ENCODE results near the gene PTPRF. TPM values are rescaled to one million over a fixed set of nuclear protein-coding genes. Genes with fewer than 3 reads are reported as not detected.

PTPRF gene
- total RNA-seq, 6 experiments from 2014 or later = 97.1 to 252 (median 160) TPM

DNA sequence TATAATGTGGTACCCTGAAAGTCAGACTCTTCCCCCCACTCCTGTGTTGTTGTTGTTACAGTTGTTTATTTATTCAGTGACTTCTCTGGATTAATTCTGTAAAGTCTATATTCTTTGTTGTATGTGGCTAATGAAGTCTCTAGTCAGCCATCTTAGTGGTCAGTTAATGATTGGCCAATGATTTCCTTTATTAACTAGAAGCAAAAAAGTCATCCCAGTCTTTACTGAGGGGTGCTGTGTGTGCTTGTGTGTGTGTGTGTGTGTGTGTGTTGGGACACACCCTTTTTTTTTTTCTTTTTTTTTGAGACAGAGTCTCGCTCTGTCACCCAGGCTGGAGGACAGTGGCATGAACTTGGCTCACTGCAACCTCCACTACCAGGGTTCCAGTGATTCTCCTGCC is 39.6 kb upstream of the PTPRF start:
- intact Hi-C loops (cut with DNase I) = no loop called here
- WGBS (ENCODE audit: insufficient coverage, low coverage, low lambda C conversion rate, missing lambda C conversion rate) = no CpG with 5 or more reads among the region's 1 CpG
- TF ChIP-seq, protein P1, sequence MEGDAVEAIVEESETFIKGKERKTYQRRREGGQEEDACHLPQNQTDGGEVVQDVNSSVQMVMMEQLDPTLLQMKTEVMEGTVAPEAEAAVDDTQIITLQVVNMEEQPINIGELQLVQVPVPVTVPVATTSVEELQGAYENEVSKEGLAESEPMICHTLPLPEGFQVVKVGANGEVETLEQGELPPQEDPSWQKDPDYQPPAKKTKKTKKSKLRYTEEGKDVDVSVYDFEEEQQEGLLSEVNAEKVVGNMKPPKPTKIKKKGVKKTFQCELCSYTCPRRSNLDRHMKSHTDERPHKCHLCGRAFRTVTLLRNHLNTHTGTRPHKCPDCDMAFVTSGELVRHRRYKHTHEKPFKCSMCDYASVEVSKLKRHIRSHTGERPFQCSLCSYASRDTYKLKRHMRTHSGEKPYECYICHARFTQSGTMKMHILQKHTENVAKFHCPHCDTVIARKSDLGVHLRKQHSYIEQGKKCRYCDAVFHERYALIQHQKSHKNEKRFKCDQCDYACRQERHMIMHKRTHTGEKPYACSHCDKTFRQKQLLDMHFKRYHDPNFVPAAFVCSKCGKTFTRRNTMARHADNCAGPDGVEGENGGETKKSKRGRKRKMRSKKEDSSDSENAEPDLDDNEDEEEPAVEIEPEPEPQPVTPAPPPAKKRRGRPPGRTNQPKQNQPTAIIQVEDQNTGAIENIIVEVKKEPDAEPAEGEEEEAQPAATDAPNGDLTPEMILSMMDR (IDR thresholded peaks at IDR 0.05) = no peak
- no peak for TF ChIP-seq POLR2A (IDR thresholded peaks at IDR 0.05)
- DNase-seq = no peak
- Histone ChIP-seq H3K4me1 (peaks cover 0 to 14% (median 0%) of the 10 kb centered on the region in 4 donors), H3K4me3 (no peak overlapping the region), H3K27me3 (no peaks in the 10 kb centered on the region), H3K36me3 (no peaks in the 10 kb centered on the region), H3K27ac (no peak overlapping the region), H3K9me3 (no peaks in the 10 kb centered on the region)
- ATAC-seq = no peak

DNA sequence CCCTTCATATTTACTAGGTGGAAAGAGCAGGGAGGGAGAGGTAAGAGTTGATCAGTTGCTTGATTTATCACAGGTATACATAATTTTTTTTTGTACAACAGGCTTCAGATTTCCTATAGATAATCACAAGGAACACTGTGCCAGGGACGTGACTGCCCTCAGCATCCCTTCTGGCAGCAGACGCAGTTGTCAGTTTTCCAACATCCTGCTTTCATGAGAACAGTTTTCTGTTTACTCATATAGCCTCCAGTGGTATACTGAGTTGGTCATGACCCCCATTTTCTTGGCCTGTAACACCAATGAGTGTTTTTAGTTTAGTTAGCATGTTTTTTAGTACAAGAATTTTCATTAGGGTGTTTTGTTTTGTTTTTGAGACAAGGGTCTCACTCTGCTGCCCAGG is 37.9 kb upstream of the PTPRF start:
- intact Hi-C loops (cut with DNase I) = no loop called here
- WGBS (ENCODE audit: insufficient coverage, low coverage, low lambda C conversion rate, missing lambda C conversion rate) = 69% methylated on average over 2 of the region's 2 CpGs

DNA sequence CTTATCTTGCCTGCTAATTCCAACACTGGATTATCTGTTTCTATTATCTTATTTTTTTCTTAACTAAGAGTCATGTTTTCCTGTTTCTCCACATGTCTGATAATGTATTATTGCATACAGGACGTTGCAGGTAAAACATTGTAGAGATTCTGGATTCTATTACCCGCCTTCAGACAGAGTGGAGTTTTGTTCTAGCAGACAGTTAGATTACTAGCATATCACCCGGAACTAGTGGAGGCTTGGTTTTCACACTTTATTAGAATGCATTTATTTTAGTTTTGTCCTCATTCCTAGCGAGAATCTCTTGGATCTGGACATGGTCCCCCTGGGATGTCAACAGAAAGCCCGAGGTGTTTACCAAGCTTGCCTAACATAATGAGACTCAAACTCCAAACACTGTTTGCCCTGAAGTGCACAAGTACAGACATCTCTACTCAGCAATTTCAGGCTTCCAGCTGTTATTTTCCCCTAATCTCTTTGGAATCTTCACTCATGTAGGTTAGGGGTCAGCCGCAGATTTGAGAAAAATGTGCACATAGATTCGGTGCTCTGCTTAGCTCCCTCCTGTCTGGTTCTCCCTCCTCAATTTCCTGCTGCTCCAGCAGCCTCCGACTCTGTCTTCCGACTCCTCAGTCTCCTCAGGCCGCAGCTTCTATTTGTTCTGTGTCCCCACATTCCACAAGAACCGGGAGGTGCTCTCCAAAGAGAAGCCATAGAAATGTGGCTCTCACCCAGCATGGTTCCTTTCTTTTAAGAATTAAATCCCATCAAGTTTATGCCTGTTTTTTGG is 36.8 kb upstream of the PTPRF start:
- no peaks in the 10 kb centered on the region for H3K27me3 ChIP-seq
- no peak for TF ChIP-seq POLR2A (IDR thresholded peaks at IDR 0.05)
- TF ChIP-seq, protein P1 (IDR thresholded peaks at IDR 0.05) = no peak
- peaks cover 0 to 14% (median 0%) of the 10 kb centered on the region in 4 donors for H3K4me1 ChIP-seq
- no peak overlapping the region for H3K4me3 ChIP-seq
- no peaks in the 10 kb centered on the region for H3K9me3 ChIP-seq
- no peaks in the 10 kb centered on the region for H3K36me3 ChIP-seq
- H3K27ac ChIP-seq = peak overlapping the region in 1 of 3 donors; percentile 26
- WGBS (ENCODE audit: insufficient coverage, low coverage, low lambda C conversion rate, missing lambda C conversion rate) = 30% methylated on average over 10 of the region's 11 CpGs
- intact Hi-C loops (cut with DNase I) = no loop called here
- ATAC-seq (peak; percentile 86 to 97 (median 93)), DNase-seq (no peak)

More for the DNA sequence above, 37.9 kb upstream of the PTPRF start:
- DNase-seq = peak in 1 of 3 donors; percentile 38
- Histone ChIP-seq H3K27me3 (no peaks in the 10 kb centered on the region), H3K9me3 (no peaks in the 10 kb centered on the region), H3K36me3 (no peaks in the 10 kb centered on the region), H3K4me3 (no peak overlapping the region), H3K27ac (no peak overlapping the region), H3K4me1 (peaks cover 0 to 14% (median 0%) of the 10 kb centered on the region in 4 donors)
- peak in 1 of 4 donors; percentile 36 for ATAC-seq
- TF ChIP-seq POLR2A (IDR thresholded peaks at IDR 0.05) = no peak
- TF ChIP-seq, protein P1 (IDR thresholded peaks at IDR 0.05) = no peak

DNA sequence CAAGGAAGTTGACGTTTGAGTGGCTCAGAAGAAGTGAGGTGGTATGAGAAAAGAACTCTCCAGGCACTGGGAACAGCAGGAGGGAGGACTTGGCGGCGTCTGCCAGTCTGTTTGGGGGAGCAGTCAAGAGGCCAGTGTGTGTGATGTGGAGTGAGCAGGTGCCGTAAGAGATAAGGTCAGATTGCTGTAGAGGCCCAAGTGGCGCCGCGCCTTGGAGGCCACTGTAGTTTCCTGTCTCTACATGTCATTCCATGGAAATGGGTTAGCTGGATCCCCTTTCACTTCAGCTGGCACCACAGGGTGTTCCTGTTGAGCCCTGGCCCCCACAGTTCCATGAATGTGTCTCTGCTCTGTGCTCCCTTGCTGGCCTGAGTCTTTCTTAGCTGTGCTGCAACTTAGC is 35.5 kb upstream of the PTPRF start:
- no peak for DNase-seq
- TF ChIP-seq, protein P1 (IDR thresholded peaks at IDR 0.05) = no peak
- TF ChIP-seq POLR2A (IDR thresholded peaks at IDR 0.05) = no peak

More for the DNA sequence above, 35.5 kb upstream of the PTPRF start:
- 79% methylated on average over 4 of the region's 7 CpGs for WGBS (ENCODE audit: insufficient coverage, low coverage, low lambda C conversion rate, missing lambda C conversion rate)
- no peak for ATAC-seq
- Histone ChIP-seq H3K27ac (no peak overlapping the region), H3K4me3 (no peak overlapping the region), H3K36me3 (no peaks in the 10 kb centered on the region), H3K27me3 (no peaks in the 10 kb centered on the region), H3K4me1 (peaks cover 0 to 14% (median 0%) of the 10 kb centered on the region in 4 donors), H3K9me3 (no peaks in the 10 kb centered on the region)
- intact Hi-C loops (cut with DNase I) = no loop called here
